Astrocyte (in vitro differentiated cells and primary cell): ENCODE data around the gene RGS19. TPM values are rescaled to one million over a fixed set of nuclear protein-coding genes. Genes with fewer than 3 reads are reported as not detected.

ENCODE experiments used
- DNase-seq: peaks from one replicate; pipeline ENCODE4 v3.0.0-alpha.2; 2010; ENCODE audit warnings: low read depth
- FAIRE-seq: peaks from 2 replicates; lab custom pipeline; 2011; peaks lifted over from hg19 to GRCh38; lab: Jason Lieb, UNC
- H2AFZ ChIP-seq: 2 replicates; pipeline ENCODE4 v1.6.0; 2012; ENCODE audit warnings: low read depth, low read length, inconsistent platforms
- H3K27ac ChIP-seq: 2 replicates; pipeline ENCODE4 v1.5.1; 2011; ENCODE audit warnings: low read depth, low read length, inconsistent platforms
- H3K27me3 ChIP-seq: 2 replicates; pipeline ENCODE4 v1.6.0; 2011; ENCODE audit warnings: low read length, inconsistent platforms; ENCODE audit not compliant: insufficient read depth
- H3K36me3 ChIP-seq: 2 replicates; pipeline ENCODE4 v1.5.1; 2011; ENCODE audit warnings: low read length, inconsistent platforms; ENCODE audit not compliant: insufficient read depth
- H3K4me1 ChIP-seq: 2 replicates; pipeline ENCODE4 v1.5.1; 2011; ENCODE audit warnings: low read length, inconsistent platforms; ENCODE audit not compliant: insufficient read depth
- H3K4me2 ChIP-seq: 2 replicates; pipeline ENCODE4 v1.6.0; 2012; ENCODE audit warnings: low read length, inconsistent platforms
- H3K4me3 ChIP-seq: 2 replicates; pipeline ENCODE4 v1.5.1; 2011; ENCODE audit warnings: low read depth, mild to moderate bottlenecking, low read length, inconsistent platforms; ENCODE audit not compliant: insufficient read depth
- H3K79me2 ChIP-seq: 2 replicates; pipeline ENCODE4 v1.6.0; 2012; ENCODE audit warnings: mild to moderate bottlenecking, low read length, inconsistent platforms; ENCODE audit not compliant: insufficient read depth
- H3K9ac ChIP-seq: 2 replicates; pipeline ENCODE4 v1.6.0; 2012; ENCODE audit warnings: mild to moderate bottlenecking, low read length, inconsistent platforms
- H3K9me3 ChIP-seq: 2 replicates; pipeline ENCODE4 v1.5.1; 2012; ENCODE audit warnings: low read depth, mild to moderate bottlenecking, low read length, inconsistent platforms; ENCODE audit not compliant: insufficient read depth
- H4K20me1 ChIP-seq: 2 replicates; pipeline ENCODE4 v1.6.0; 2012; ENCODE audit warnings: low read length, inconsistent platforms; ENCODE audit not compliant: insufficient read depth
- H3K27ac Mint-ChIP-seq: one replicate; pipeline ENCODE4 v1.8.0; 2021; ENCODE audit warnings: mild to moderate bottlenecking, mixed read lengths; ENCODE audit not compliant: unreplicated experiment
- H3K27me3 Mint-ChIP-seq: one replicate; pipeline ENCODE4 v1.8.0; 2021; ENCODE audit warnings: low read depth, mixed read lengths; ENCODE audit not compliant: unreplicated experiment
- H3K36me3 Mint-ChIP-seq: one replicate; pipeline ENCODE4 v1.8.0; 2021; ENCODE audit warnings: low read depth, mixed read lengths; ENCODE audit not compliant: unreplicated experiment
- H3K4me1 Mint-ChIP-seq: one replicate; pipeline ENCODE4 v1.8.0; 2021; ENCODE audit warnings: low read depth, mixed read lengths; ENCODE audit not compliant: unreplicated experiment
- H3K4me3 Mint-ChIP-seq: one replicate; pipeline ENCODE4 v1.8.0; 2021; ENCODE audit warnings: mild to moderate bottlenecking, moderate library complexity, mixed read lengths; ENCODE audit not compliant: unreplicated experiment
- H3K9me3 Mint-ChIP-seq: one replicate; pipeline ENCODE4 v1.8.0; 2021; ENCODE audit warnings: mild to moderate bottlenecking, mixed read lengths; ENCODE audit not compliant: unreplicated experiment
- EZH2 ChIP-seq: IDR thresholded peaks from 2 replicates; pipeline ENCODE4 v1.6.1; 2012; ENCODE audit warnings: mild to moderate bottlenecking, low read length, inconsistent platforms; ENCODE audit not compliant: insufficient read depth
- total RNA-seq: library from RNA; stranded (reverse); gene quantifications from 2 replicates; pipeline ENCODE4 v1.2.1, GENCODE V29; 2021
- TF ChIP-seq, protein P1 (sequence below): IDR thresholded peaks from 2 replicates; pipeline ENCODE4 v1.5.1; 2011; ENCODE audit warnings: low read depth, mild to moderate bottlenecking, inconsistent platforms, low read length, moderate library complexity; ENCODE audit not compliant: insufficient read depth

The RGS19 gene
- total RNA-seq, 1 donor from 2014 or later, result 18.3 TPM

DNA sequence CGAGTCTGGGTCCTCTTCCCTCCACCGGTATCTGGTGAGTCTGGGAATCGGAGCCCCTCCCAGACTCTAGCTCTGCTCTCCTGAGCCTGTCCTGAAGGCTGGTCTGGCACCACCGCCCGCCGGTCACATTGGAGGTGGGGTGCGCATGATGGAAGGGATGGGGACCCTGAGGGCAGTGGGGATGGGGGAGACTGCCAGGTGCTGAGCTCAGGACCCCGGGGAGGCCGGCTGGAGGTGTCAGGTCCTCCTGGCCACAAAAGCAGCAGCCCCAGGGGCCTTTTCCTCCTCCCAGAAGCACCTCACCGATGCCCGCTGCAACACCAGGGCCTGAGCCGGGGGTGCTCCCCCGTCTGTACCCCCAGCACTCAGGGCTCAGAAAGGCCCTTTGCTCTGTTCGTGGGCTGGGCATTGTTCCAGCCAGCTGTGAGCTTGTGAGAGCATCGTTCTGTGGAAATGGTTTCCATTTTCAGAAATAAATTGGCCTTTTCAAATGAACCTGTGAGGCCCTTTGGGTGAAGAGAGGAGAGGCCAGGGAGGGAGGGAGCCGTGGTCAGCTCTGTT, 30.6 kb upstream of the RGS19 start:
- no peak for TF ChIP-seq EZH2
- TF ChIP-seq, protein P1, sequence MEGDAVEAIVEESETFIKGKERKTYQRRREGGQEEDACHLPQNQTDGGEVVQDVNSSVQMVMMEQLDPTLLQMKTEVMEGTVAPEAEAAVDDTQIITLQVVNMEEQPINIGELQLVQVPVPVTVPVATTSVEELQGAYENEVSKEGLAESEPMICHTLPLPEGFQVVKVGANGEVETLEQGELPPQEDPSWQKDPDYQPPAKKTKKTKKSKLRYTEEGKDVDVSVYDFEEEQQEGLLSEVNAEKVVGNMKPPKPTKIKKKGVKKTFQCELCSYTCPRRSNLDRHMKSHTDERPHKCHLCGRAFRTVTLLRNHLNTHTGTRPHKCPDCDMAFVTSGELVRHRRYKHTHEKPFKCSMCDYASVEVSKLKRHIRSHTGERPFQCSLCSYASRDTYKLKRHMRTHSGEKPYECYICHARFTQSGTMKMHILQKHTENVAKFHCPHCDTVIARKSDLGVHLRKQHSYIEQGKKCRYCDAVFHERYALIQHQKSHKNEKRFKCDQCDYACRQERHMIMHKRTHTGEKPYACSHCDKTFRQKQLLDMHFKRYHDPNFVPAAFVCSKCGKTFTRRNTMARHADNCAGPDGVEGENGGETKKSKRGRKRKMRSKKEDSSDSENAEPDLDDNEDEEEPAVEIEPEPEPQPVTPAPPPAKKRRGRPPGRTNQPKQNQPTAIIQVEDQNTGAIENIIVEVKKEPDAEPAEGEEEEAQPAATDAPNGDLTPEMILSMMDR, result no peak

DNA sequence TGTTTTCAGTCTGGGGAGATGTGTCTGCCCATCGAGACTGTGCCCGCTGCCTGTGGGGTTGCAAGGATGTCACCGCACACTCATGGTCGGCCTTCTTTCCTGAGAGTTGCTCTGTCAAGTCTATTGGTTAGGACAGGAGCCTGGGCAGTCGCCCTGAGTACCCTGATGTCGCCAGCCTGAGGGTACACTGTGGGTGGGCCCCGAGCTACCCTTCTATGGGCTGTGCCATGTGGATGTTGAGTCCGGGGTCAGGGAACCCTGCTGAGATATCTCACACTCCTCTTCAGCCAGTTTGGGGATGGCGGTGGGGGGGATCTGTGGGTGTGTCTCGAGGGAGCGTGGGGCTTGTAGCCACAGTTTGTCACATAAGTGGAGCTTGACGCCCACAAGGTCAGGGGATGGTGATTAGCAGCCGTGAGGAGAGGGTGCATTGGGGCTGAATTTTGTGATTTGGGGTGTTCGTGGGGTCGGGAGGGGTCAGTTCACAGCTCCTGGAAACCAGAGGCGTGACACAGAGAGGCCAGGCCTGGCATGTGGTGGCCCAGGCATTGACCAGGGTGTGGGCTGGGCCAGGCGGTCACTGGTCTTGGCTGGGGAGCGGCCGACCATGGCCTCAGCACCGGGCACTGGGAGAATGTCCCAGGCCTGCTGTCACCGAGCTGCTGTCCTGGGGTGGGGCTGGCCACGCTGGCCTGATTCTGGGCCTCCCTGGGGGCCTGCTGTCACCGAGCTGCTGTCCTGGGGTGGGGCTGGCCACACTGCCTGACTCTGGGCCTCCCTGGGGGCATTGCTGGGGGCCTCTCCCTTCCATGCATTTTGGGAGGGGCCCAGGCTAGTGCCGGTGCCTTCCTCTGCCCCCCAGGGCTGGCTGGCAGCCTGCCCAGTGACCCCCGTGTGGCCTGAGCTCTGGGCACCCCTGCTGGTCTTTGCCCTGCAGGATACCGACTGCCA, 29.7 kb upstream of the RGS19 start:
- H3K4me3 Mint-ChIP-seq, result no peak overlapping the region
- peaks cover 4% of the 10 kb centered on the region for H3K4me1 Mint-ChIP-seq
- H4K20me1 ChIP-seq, result no peaks in the 10 kb centered on the region
- no peak overlapping the region for H3K9ac ChIP-seq
- H3K27me3 ChIP-seq, result peaks cover 8% of the 10 kb centered on the region
- no peak for TF ChIP-seq EZH2
- TF ChIP-seq, protein P1, result no peak
- no peak overlapping the region for H2AFZ ChIP-seq
- no peak overlapping the region for H3K27ac Mint-ChIP-seq
- no peak overlapping the region for H3K27ac ChIP-seq
- H3K4me3 ChIP-seq, result no peak overlapping the region
- peaks cover 52% of the 10 kb centered on the region for H3K27me3 Mint-ChIP-seq
- no peak overlapping the region for H3K4me2 ChIP-seq
- no peaks in the 10 kb centered on the region for H3K4me1 ChIP-seq
- H3K79me2 ChIP-seq, result no peaks in the 10 kb centered on the region
- H3K36me3 ChIP-seq, result no peaks in the 10 kb centered on the region
- H3K36me3 Mint-ChIP-seq, result no peaks in the 10 kb centered on the region
- H3K9me3 ChIP-seq, result no peaks in the 10 kb centered on the region
- no peaks in the 10 kb centered on the region for H3K9me3 Mint-ChIP-seq
- DNase-seq (no peak), FAIRE-seq (no peak)

More for the DNA sequence above, 30.6 kb upstream of the RGS19 start:
- Histone ChIP-seq H3K4me1 (no peaks in the 10 kb centered on the region), H3K79me2 (no peaks in the 10 kb centered on the region), H4K20me1 (no peaks in the 10 kb centered on the region), H3K9me3 (no peaks in the 10 kb centered on the region), H3K36me3 (no peaks in the 10 kb centered on the region), H2AFZ (no peak overlapping the region), H3K27me3 (peaks cover 15% of the 10 kb centered on the region), H3K4me3 (no peak overlapping the region), H3K27ac (no peak overlapping the region), H3K4me2 (no peak overlapping the region), H3K9ac (no peak overlapping the region)
- FAIRE-seq (no peak), DNase-seq (no peak)
- Mint-ChIP-seq H3K36me3 (no peaks in the 10 kb centered on the region), H3K9me3 (no peaks in the 10 kb centered on the region), H3K27me3 (peaks cover 59% of the 10 kb centered on the region), H3K4me1 (peaks cover 4% of the 10 kb centered on the region), H3K4me3 (no peak overlapping the region), H3K27ac (no peak overlapping the region)
